ENCODE data around the gene SPTBN5. TPM values are rescaled to one million over a fixed set of nuclear protein-coding genes. Genes with fewer than 3 reads are reported as not detected.

Gene SPTBN5
- total RNA-seq, 1 experiment from 2014 or later = 0.96 TPM

- Histone ChIP-seq H3K36me3 (ENCODE audit: control insufficient read depth in 1 of 2, insufficient read depth in 2 of 2, low read length in 2 of 2) (no peaks in the 10 kb centered on the region; a peak in 1 of 4 replicates), H3K4me2 (ENCODE audit: low read length) (no peak overlapping the region), H2AFZ (ENCODE audit: low read depth, low read length, poor library complexity, severe bottlenecking) (no peak overlapping the region), H4K20me1 (ENCODE audit: insufficient read depth) (no peaks in the 10 kb centered on the region), H3K9ac (ENCODE audit: low read length) (no peak overlapping the region), H3K27me3 (ENCODE audit: insufficient read depth, low read length) (no peaks in the 10 kb centered on the region), H3K9me3 (ENCODE audit: control insufficient read depth in 1 of 2, insufficient read depth in 1 of 2, low read depth in 1 of 2, low read length in 2 of 2) (no peaks in the 10 kb centered on the region), H3K4me1 (ENCODE audit: control insufficient read depth in 1 of 2, insufficient read depth in 2 of 2, low read length in 2 of 2) (peaks cover 12 to 21% of the 10 kb centered on the region in 2 experiments; a peak in 3 of 4 replicates), H3K27ac (ENCODE audit: low read depth, low read length) (no peak overlapping the region), H3K9me2 (ENCODE audit: insufficient read depth) (no peaks in the 10 kb centered on the region), H3K79me2 (ENCODE audit: insufficient read depth, low read length) (no peaks in the 10 kb centered on the region), H3K4me3 (replicated peaks in 1 of 2; ENCODE audit: low read depth in 1 of 2, low read length in 2 of 2) (no peak overlapping the region)
- TF ChIP-seq MAX (IDR thresholded peaks at IDR 0.05) (no peak), ZNF274 (IDR thresholded peaks at IDR 0.05; ENCODE audit: low read depth, low read length) (no peak), ZBTB33 (IDR thresholded peaks at IDR 0.05; ENCODE audit: extremely low read depth, insufficient replicate concordance, low read length) (no peak), EZH2phosphoT487 (IDR thresholded peaks at IDR 0.05; ENCODE audit: borderline replicate concordance) (no peak), EGR1 (IDR thresholded peaks at IDR 0.05; ENCODE audit: low read depth) (no peak), YY1 (IDR thresholded peaks at IDR 0.05; ENCODE audit: extremely low read depth, insufficient replicate concordance, low read depth, low read length) (no peak), ZFX (IDR thresholded peaks at IDR 0.05) (no peak)
- BruUV-seq (replicated peaks) = no TSS peak
- DNase-seq (ENCODE audit: low read depth, low spot score) (no peak), ATAC-seq (no peak)
- ChIA-PET RAD21 (ENCODE audit: low non-redundant PET in 1 of 2, low total read pairs in 2 of 2, uncharacterized antibody in 2 of 2, unreplicated experiment in 2 of 2) (interaction anchor here (0.8 to 2.5 kb wide), 4 partner anchors 35 to 344 kb away, joined by 3 to 15 read pairs (median 8); partner anchors contain the start of gene MAPKBP1 (in 2 of the 2)), POLR2A (interaction anchor here (2.5 kb wide), 1 partner anchor 36 kb away, joined by 12 read pairs; the partner anchor contains the start of gene MAPKBP1), CTCF (interaction anchor here (0.7 to 5.7 kb wide), 5 partner anchors 37 to 432 kb away, joined by 4 to 125 read pairs (median 6); partner anchors contain the start of gene MAPKBP1)
- intact Hi-C loops (cut with micrococcal nuclease) = loop anchor here (2.0 kb wide), 1 partner anchor 113 kb away; no protein-coding TSS in a partner anchor
Observed at GRCh38 chr15:41809526-41810220, 84.2 kb downstream of the SPTBN5 start.

Data from HCT116 (cell line).